CD14-positive monocyte (primary cell): ENCODE measurements around the gene NUDCD3. TPM values are rescaled to one million over a fixed set of nuclear protein-coding genes. Genes with fewer than 3 reads are reported as not detected.

ENCODE experiments used
- DNase-seq, 3 donors: peaks; one replicate each; pipeline ENCODE4 v3.0.0-alpha.2; 2011 to 2022
- H2AFZ ChIP-seq: 2 replicates; pipeline ENCODE4 v1.6.0; 2012; ENCODE audit warnings: mild to moderate bottlenecking, low read depth, low read length, inconsistent platforms; ENCODE audit not compliant: insufficient read depth, poor library complexity, severe bottlenecking
- H3K27ac ChIP-seq, 2 donors: 1 replicate in 1 of 2; 2 replicates in 1 of 2; pipeline ENCODE4 v1.5.1; 2012 to 2013; ENCODE audit warnings: low read length in 2 of 2, control low read depth in 1 of 2, inconsistent platforms in 1 of 2, low read depth in 1 of 2, mild to moderate bottlenecking in 1 of 2
- H3K27me3 ChIP-seq, 2 donors: one replicate each; pipeline versions ENCODE4 v1.6.0 to v1.6.1; 2011 to 2013; ENCODE audit warnings: low read length in 2 of 2; ENCODE audit not compliant: control insufficient read depth in 2 of 2, insufficient read depth in 2 of 2
- H3K36me3 ChIP-seq, 2 donors: replicated peaks in 1 of 2; 1 replicate in 1 of 2; 2 replicates in 1 of 2; pipeline versions ENCODE4 v1.5.1 to v1.6.1; 2012 to 2013; ENCODE audit warnings: low read length in 2 of 2, control low read depth in 1 of 2, inconsistent platforms in 1 of 2, mild to moderate bottlenecking in 1 of 2; ENCODE audit not compliant: insufficient read depth in 2 of 2, control insufficient read depth in 1 of 2
- H3K4me1 ChIP-seq, 2 donors: 1 replicate in 1 of 2; 2 replicates in 1 of 2; pipeline versions ENCODE4 v1.5.1 to v1.6.1; 2012 to 2013; ENCODE audit warnings: low read length in 2 of 2, control low read depth in 1 of 2, inconsistent platforms in 1 of 2, mild to moderate bottlenecking in 1 of 2, moderate library complexity in 1 of 2; ENCODE audit not compliant: insufficient read depth in 2 of 2, control insufficient read depth in 1 of 2
- H3K4me2 ChIP-seq: replicated peaks from 2 replicates; pipeline ENCODE3; 2012; ENCODE audit warnings: low read length, moderate library complexity, mild to moderate bottlenecking; ENCODE audit not compliant: poor library complexity, severe bottlenecking; ENCODE audit errors: extremely low read depth
- H3K4me3 ChIP-seq, 3 experiments: fragments of 200-600 bp in 1 of 3; sonication (generic) in 1 of 3; replicated peaks in 1 of 3; 1 replicate in 2 of 3; 2 replicates in 1 of 3; pipeline ENCODE4 v1.5.1; 2011 to 2013; ENCODE audit warnings: low read length in 3 of 3, mild to moderate bottlenecking in 3 of 3, control low read depth in 2 of 3, low read depth in 2 of 3, inconsistent platforms in 1 of 3, moderate library complexity in 1 of 3
- H3K79me2 ChIP-seq: 2 replicates; pipeline ENCODE4 v1.6.0; 2012; ENCODE audit warnings: mild to moderate bottlenecking, control low read depth, inconsistent platforms, low read length, moderate library complexity; ENCODE audit not compliant: insufficient read depth
- H3K9ac ChIP-seq: 2 replicates; pipeline ENCODE4 v1.6.0; 2017; ENCODE audit warnings: low read length, mild to moderate bottlenecking; ENCODE audit not compliant: insufficient read depth, poor library complexity, severe bottlenecking
- H3K9me3 ChIP-seq, 2 donors: replicated peaks in 1 of 2; 1 replicate in 1 of 2; 2 replicates in 1 of 2; pipeline versions ENCODE4 v1.5.1 to v1.6.1; 2012 to 2013; ENCODE audit warnings: low read length in 2 of 2, control low read depth in 1 of 2; ENCODE audit not compliant: control insufficient read depth in 1 of 2, insufficient read depth in 1 of 2
- H4K20me1 ChIP-seq: 2 replicates; pipeline ENCODE4 v1.6.0; 2012; ENCODE audit warnings: mild to moderate bottlenecking, low read length, control low read depth, moderate library complexity; ENCODE audit not compliant: insufficient read depth
- H3K27ac Mint-ChIP-seq, 7 donors: one replicate each; pipeline ENCODE4 v1.8.0; 2020; ENCODE audit warnings: mild to moderate bottlenecking in 7 of 7, mixed read lengths in 7 of 7, moderate library complexity in 6 of 7, inconsistent platforms in 2 of 7
- H3K27me3 Mint-ChIP-seq, 3 donors: one replicate each; pipeline ENCODE4 v1.8.0; 2021 to 2022; ENCODE audit warnings: low read depth in 3 of 3, mild to moderate bottlenecking in 3 of 3, mixed read lengths in 3 of 3, moderate library complexity in 3 of 3, inconsistent platforms in 1 of 3
- H3K36me3 Mint-ChIP-seq, 2 donors: one replicate each; pipeline ENCODE4 v1.8.0; 2020; ENCODE audit warnings: mixed read lengths in 2 of 2, inconsistent platforms in 1 of 2, mild to moderate bottlenecking in 1 of 2
- H3K4me1 Mint-ChIP-seq: one replicate; pipeline ENCODE4 v1.8.0; 2020; ENCODE audit warnings: mild to moderate bottlenecking, mixed read lengths
- H3K4me3 Mint-ChIP-seq, 2 donors: one replicate each; pipeline ENCODE4 v1.8.0; 2020; ENCODE audit warnings: mild to moderate bottlenecking in 2 of 2, mixed read lengths in 2 of 2, moderate library complexity in 1 of 2
- H3K9me3 Mint-ChIP-seq, 7 donors: one replicate each; pipeline ENCODE4 v1.8.0; 2020 to 2022; ENCODE audit warnings: mixed read lengths in 7 of 7, mild to moderate bottlenecking in 6 of 7, moderate library complexity in 6 of 7, inconsistent platforms in 2 of 7
- WGBS: methylation state at CpG from one replicate; pipeline ENCODE4 v1.1.5; 2013; ENCODE audit warnings: missing lambda C conversion rate; ENCODE audit not compliant: insufficient coverage; 5-methylcytosine and 5-hydroxymethylcytosine counted together
- intact Hi-C, 2 donors: fragments of 100-400 bp; cut with micrococcal nuclease; formaldehyde crosslinking; loops; one replicate each; pipeline versions ENCODE4 v1.15.0 to v1.15.1; 2023
- polyA plus RNA-seq, 3 donors: library from polyadenylated mRNA; depleted of rRNA in 1 of 3; unstranded in 2 of 3; stranded (reverse) in 1 of 3; fragments of 300-500 nt in 2 of 3; fragments of >200 nt in 1 of 3; fragmentation: Illumina TruSeq in 2 of 3; gene quantifications; 1 replicate in 2 of 3; 2 replicates in 1 of 3; pipeline ENCODE4 v1.2.3, GENCODE V29; 2012 to 2021
- TF ChIP-seq, protein P1 (sequence below): fragments of 200-600 bp; IDR thresholded peaks from one replicate; pipeline ENCODE4 v1.8.0; 2022; ENCODE audit warnings: antibody characterized with exemption, mild to moderate bottlenecking

NUDCD3 gene
- polyA plus RNA-seq, 3 donors: 13.6 to 26.5 (median 21.6) TPM

DNA sequence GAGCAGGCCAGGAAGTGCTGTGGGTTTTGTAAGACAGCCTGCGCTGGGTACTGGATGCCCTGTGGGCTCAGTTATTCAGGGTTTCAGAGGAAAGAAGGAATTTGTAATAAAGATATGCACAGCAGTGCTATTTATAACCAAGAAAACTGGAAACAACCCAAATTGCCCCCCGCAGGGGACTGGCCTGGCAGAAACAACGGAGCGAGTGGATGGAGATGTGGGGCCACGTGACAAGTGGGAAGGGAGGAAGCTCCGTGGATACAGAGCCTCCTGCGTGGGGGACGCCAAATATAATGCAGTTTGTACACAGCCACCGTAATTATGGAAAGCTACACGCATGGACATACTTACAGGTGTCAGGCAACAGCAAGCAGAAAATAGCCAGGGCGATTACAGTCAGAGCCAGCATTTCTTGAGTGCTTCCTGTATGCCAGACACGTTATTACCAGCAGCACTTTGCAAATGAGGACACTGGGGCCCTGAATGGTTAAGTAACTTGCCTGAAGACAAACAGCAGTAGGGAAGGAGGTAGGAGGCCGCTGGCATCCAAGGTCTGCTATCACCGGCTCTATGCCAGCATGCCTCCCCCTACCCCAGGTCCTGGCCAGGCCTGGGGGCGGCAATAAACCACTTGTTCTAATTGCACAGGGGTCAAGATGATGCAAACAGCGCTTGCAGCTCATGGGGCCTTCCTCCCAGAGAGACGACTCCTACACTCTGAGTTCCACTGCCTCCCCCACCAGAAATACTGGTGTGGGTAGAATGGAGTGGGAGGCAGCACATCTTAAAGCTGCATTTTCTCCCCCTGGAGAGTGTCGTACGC lies 156.3 kb downstream of the NUDCD3 start:
- 89% methylated on average over 9 of the region's 19 CpGs for WGBS
- Histone ChIP-seq H3K4me3 (no peak overlapping the region), H3K36me3 (no peaks in the 10 kb centered on the region), H3K4me2 (no peak overlapping the region), H4K20me1 (no peaks in the 10 kb centered on the region), H3K4me1 (no peaks in the 10 kb centered on the region), H3K9me3 (no peaks in the 10 kb centered on the region), H3K9ac (no peak overlapping the region), H3K27ac (no peak overlapping the region), H3K27me3 (no peaks in the 10 kb centered on the region), H3K79me2 (no peaks in the 10 kb centered on the region), H2AFZ (no peak overlapping the region)
- Mint-ChIP-seq H3K4me3 (no peak overlapping the region), H3K27me3 (peaks cover 2 to 7% (median 6%) of the 10 kb centered on the region in 3 donors), H3K9me3 (peaks cover 0 to 8% (median 0%) of the 10 kb centered on the region in 7 donors), H3K4me1 (no peaks in the 10 kb centered on the region), H3K36me3 (no peaks in the 10 kb centered on the region), H3K27ac (no peak overlapping the region)
- no peak for DNase-seq
- TF ChIP-seq, protein P1, sequence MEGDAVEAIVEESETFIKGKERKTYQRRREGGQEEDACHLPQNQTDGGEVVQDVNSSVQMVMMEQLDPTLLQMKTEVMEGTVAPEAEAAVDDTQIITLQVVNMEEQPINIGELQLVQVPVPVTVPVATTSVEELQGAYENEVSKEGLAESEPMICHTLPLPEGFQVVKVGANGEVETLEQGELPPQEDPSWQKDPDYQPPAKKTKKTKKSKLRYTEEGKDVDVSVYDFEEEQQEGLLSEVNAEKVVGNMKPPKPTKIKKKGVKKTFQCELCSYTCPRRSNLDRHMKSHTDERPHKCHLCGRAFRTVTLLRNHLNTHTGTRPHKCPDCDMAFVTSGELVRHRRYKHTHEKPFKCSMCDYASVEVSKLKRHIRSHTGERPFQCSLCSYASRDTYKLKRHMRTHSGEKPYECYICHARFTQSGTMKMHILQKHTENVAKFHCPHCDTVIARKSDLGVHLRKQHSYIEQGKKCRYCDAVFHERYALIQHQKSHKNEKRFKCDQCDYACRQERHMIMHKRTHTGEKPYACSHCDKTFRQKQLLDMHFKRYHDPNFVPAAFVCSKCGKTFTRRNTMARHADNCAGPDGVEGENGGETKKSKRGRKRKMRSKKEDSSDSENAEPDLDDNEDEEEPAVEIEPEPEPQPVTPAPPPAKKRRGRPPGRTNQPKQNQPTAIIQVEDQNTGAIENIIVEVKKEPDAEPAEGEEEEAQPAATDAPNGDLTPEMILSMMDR: no peak
- intact Hi-C loops: no loop called here

DNA sequence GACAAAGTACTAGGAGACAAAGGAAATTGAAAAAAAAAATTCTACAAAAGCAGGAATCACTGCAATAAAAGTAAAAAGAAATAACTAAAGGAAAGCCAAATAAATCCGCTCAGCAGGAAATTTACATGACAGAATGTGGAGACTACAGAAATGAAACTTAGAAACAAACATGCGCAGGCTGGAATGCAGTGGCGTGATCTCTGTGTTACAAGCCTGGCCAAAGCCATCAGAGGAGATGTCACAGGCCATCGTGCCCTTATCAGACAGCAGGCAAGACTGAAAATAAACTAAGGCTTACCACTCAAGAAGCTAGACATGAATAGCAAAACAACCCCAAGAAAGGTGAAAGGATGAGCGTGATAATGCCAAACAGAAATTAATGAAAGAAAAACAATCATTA lies 158.8 kb downstream of the NUDCD3 start:
- Histone ChIP-seq H3K4me1 (no peaks in the 10 kb centered on the region), H3K36me3 (no peaks in the 10 kb centered on the region), H3K4me2 (no peak overlapping the region), H3K9ac (no peak overlapping the region), H3K4me3 (no peak overlapping the region), H3K27ac (no peak overlapping the region), H3K27me3 (peaks cover 0 to 7% of the 10 kb centered on the region in 2 donors), H4K20me1 (no peaks in the 10 kb centered on the region), H2AFZ (no peak overlapping the region), H3K9me3 (no peaks in the 10 kb centered on the region), H3K79me2 (no peaks in the 10 kb centered on the region)
- Mint-ChIP-seq H3K27me3 (peaks cover 11 to 21% (median 12%) of the 10 kb centered on the region in 3 donors), H3K27ac (no peak overlapping the region), H3K9me3 (peaks cover 0 to 5% (median 0%) of the 10 kb centered on the region in 7 donors), H3K4me1 (no peaks in the 10 kb centered on the region), H3K36me3 (no peaks in the 10 kb centered on the region), H3K4me3 (no peak overlapping the region)
- TF ChIP-seq, protein P1: no peak
- no peak for DNase-seq
- intact Hi-C loops: no loop called here
- 93% methylated on average over 4 of the region's 5 CpGs for WGBS
